Suppressor macrophage (primary cell): Measurements from ENCODE around the gene OPA3.
"Not testable (repeated sequence)": the region's sequence is repeated elsewhere in the genome, so short reads cannot be mapped to it uniquely, and the experiment has no call there.

ENCODE experiments used
- DNase-seq, 4 experiments: peaks; one replicate each; pipeline ENCODE4 v3.0.0-alpha.2; 2020 to 2022

OPA3 gene

GRCh38 chr19:45518469-45518826 lies 66.2 kb downstream of the OPA3 start:
- no peak for DNase-seq

GRCh38 chr19:45517641-45518468 lies 66.7 kb downstream of the OPA3 start:
- no peak for DNase-seq

GRCh38 chr19:45517238-45517637 lies 67.4 kb downstream of the OPA3 start:
- DNase-seq: no peak

- peak; percentile 62 to 85 (median 82) for DNase-seq
Observed at GRCh38 chr19:45515807-45516401, 68.7 kb downstream of the OPA3 start.

- peak; percentile 93 to 97 (median 96) for DNase-seq
Observed at GRCh38 chr19:45515081-45515624, 69.4 kb downstream of the OPA3 start.

- DNase-seq: peak in 2 of 4 experiments; percentile 54 to 67
Observed at GRCh38 chr19:45514376-45515051, 70.1 kb downstream of the OPA3 start.

- DNase-seq: no peak
Observed at GRCh38 chr19:45512881-45513483, 71.6 kb downstream of the OPA3 start.

- DNase-seq: no peak
Observed at GRCh38 chr19:45511074-45511473, 73.5 kb downstream of the OPA3 start.

GRCh38 chr19:45510352-45510751 lies 74.2 kb downstream of the OPA3 start:
- DNase-seq: not testable (repeated sequence)

- DNase-seq: no peak
Observed at GRCh38 chr19:45509692-45510015, 74.9 kb downstream of the OPA3 start.

GRCh38 chr19:45508861-45509691 lies 75.5 kb downstream of the OPA3 start:
- peak; percentile 59 to 83 (median 76) for DNase-seq

GRCh38 chr19:45508417-45508860 lies 76.2 kb downstream of the OPA3 start:
- DNase-seq: peak in 2 of 4 experiments; percentile 30 to 37

- peak in 1 of 4 experiments; percentile 32 for DNase-seq
Observed at GRCh38 chr19:45507872-45508416, 76.7 kb downstream of the OPA3 start.

GRCh38 chr19:45506989-45507871 lies 77.4 kb downstream of the OPA3 start, which contains the start of gene VASP:
Gene VASP, plus strand, starts transcription at chr19:45507479. Its CDS starts 293 bp downstream, at chr19:45507772.
- peak; percentile 95 to 97 (median 96) for DNase-seq

GRCh38 chr19:45506246-45506988 lies 78.2 kb downstream of the OPA3 start:
- DNase-seq: peak; percentile 93 to 98 (median 96)

- no peak for DNase-seq
Observed at GRCh38 chr19:45505996-45506245, 78.7 kb downstream of the OPA3 start.

- no peak for DNase-seq
Observed at GRCh38 chr19:45505151-45505995, 79.2 kb downstream of the OPA3 start.

GRCh38 chr19:45503909-45504308 lies 80.7 kb downstream of the OPA3 start:
- no peak for DNase-seq

GRCh38 chr19:45502111-45502510 lies 82.5 kb downstream of the OPA3 start:
- DNase-seq: peak; percentile 36 to 83 (median 58)
